Ureter (tissue), 1 donor: ENCODE measurements around the gene PDE4D. TPM values are rescaled to one million over a fixed set of nuclear protein-coding genes. Genes with fewer than 3 reads are reported as not detected.
A peak's percentile ranks its signal among the peaks of the same experiment; 100 is the strongest.

Experiments
- DNase-seq: peaks from one replicate; pipeline ENCODE4 v3.0.0-alpha.2; 2020; ENCODE audit warnings: low spot score
- total RNA-seq: library from RNA; stranded (reverse); gene quantifications from one replicate; pipeline ENCODE4 v1.2.4, GENCODE V29; 2023
- donor health status: DM: yes; HTN: yes; CAD: no.

PDE4D gene
- total RNA-seq, 1 donor from 2014 or later, result 106 TPM

DNA sequence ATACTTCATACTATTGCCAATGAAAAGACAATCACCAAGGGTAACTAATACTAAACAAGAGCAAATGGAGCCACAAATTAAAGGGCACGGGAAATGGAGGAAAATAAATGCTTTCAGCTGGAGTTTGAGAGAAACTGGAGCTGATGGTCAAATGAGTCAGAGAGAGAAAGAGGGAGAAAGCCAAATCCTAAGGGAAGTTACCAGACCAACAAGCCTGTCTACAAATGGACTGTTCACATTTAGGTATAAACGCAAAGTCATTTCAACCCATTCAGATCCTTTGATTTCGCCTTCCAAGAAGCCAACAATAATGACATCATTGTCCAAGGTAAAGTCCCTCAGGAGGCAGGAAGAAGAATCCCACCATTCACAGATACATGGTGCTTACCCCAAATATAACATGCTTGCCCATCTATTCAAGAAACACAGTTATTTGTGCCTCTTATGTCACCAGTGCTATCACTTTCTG, 958.9 kb downstream of the PDE4D start:
- no peak for DNase-seq

- no peak for DNase-seq
These were observed 959.5 kb downstream of the PDE4D start for GRCh38 chr5:58933891-58934628.

- DNase-seq, result no peak
These were observed 961.4 kb downstream of the PDE4D start for GRCh38 chr5:58932057-58932612.

DNA sequence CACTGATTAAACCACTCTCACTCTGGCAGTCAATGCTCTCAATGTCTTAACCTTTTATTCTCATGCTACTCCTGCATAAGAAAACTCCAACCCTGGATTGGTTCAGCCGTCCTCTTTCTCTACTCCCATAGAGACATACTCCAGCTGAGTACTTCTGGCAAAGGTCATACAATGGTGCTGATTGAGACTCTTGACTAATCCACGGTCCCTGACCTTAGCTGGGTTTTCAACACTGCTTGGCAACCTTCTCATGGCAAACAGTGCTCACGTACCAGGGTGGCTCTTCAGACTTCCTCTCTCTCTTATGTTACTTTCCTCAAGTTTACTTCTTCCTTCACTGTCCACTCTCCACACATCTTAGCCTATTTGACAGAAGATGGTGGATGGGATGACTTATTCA, 963.0 kb downstream of the PDE4D start:
- DNase-seq, result no peak

DNA sequence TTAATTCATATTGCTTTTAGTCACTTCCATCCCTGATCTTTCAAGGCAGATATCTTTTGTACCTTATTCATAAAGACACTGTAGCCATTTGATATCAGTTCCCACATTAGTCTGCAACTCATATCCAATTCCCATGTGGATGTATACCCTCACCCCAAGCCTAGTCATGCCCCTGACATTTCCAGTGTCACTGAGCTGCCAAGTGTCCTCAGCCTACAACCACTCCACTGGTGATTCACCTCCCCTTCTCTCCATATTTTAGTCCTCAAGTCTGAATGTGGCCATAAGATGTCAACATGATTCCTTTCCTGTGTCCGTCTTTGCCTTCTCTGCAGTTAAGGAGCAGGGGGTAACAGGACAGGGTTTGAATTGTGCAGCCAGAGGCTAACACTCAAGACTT, 963.8 kb downstream of the PDE4D start:
- no peak for DNase-seq

DNA sequence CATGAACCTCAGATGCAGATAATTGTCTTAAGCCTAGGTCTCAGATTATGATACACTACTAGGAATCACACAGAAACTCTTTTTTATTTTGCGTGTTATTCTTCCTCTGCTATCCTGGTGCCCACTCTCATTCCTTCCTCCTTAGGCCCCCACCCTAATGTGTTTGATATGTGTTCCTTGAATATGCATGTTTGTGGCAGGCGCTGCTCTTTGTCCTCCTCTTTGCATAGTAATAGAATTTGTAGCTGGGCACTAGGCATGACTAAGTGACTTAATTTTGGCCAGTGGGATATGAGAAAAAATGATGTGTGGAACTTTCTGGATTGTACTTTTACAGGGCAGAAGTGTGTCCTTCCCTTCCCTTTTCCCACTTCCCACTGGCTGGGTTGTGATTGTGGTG, 965.6 kb downstream of the PDE4D start:
- DNase-seq, result no peak

GRCh38 chr5:58927181-58927580, 966.3 kb downstream of the PDE4D start:
- DNase-seq, result no peak

GRCh38 chr5:58926541-58926935, 967.0 kb downstream of the PDE4D start:
- DNase-seq, result no peak

GRCh38 chr5:58925627-58926540, 967.6 kb downstream of the PDE4D start:
- no peak for DNase-seq

GRCh38 chr5:58924306-58924705, 969.2 kb downstream of the PDE4D start:
- DNase-seq, result no peak

- DNase-seq, result no peak
These were observed 970.2 kb downstream of the PDE4D start for GRCh38 chr5:58923355-58923754.

DNA sequence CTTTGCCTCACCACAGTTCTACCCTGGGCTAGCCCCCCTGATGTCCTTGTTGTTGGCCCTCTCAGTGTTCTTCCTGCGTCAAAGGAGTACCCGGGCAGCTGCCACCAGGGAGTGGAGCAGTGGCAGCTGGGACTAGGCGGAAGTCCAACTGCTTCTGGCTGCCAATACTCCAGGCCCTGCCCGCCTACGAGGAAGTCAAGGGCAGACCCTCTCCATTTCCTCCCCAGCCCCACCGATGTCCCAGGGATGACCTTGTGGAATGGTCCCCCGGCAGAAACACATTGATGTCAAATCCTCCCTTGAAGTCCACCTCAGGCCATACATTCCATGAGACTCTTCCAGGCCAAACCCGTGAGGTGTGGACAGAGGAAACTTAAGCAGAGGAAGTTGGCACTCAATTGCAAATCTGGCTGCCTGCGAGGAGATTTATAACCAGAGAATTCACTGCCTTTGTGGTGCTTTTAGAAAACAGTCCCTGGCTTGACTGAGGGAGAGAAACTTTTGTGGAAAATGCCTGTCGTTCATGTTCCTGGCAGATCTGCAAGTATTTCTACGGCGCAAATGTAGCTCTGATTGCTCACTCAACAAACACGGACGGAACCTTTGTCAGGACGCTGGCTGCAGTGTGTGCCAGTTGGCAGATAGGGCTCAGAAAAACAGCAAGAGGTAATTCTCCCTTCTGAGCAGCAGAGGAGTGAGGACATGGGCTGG, 970.9 kb downstream of the PDE4D start:
- peak; percentile 56 for DNase-seq

DNA sequence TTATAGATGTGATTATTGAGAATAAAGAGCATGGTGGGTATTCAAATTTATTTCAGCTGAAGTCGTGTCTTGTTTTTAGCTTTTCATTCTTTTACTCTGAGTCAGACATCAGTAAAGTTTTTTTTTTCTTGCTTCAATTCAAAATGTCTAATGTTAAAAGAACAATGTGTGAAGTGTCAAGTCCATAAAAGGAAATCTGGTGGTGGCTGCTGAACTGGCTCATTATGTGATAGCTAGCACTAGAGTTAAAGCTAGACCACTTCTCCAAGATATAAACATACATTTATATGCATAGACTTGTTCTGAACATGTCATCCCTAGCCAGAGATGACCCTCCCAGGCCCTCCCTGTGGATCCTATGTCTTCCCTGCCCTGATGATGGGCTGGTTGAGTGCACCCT, 972.4 kb downstream of the PDE4D start:
- DNase-seq, result no peak

- no peak for DNase-seq
These were observed 973.7 kb downstream of the PDE4D start for GRCh38 chr5:58919833-58920232.
